Activated CD4-positive, alpha-beta T cell treated with anti-CD3 and anti-CD28 coated beads, Interleukin-2, amount 10 ng/mL, durations not matched to agents 7 days and 5 days (primary cell): Measurements from ENCODE around the gene ALG8. TPM values are rescaled to one million over a fixed set of nuclear protein-coding genes. Genes with fewer than 3 reads are reported as not detected.

ENCODE experiments used
- CTCF ChIA-PET: fragments of 350-600 bp; sonication (Branson Sonifier 250); formaldehyde crosslinking; loops from one replicate; lab custom pipeline; 2021; ENCODE audit warnings: antibody characterized with exemption; lab: Charles Lee
- POLR2A ChIA-PET: fragments of 350-600 bp; sonication (Branson Sonifier 250); formaldehyde crosslinking; loops from one replicate; lab custom pipeline; 2021; ENCODE audit warnings: antibody characterized with exemption; lab: Charles Lee
- DNase-seq: peaks from one replicate; pipeline ENCODE4 v3.0.0-alpha.2; 2020
- H3K27ac Mint-ChIP-seq: one replicate; pipeline ENCODE4 v1.8.0; 2021; ENCODE audit warnings: mild to moderate bottlenecking, moderate library complexity, mixed read lengths
- H3K27me3 Mint-ChIP-seq: one replicate; pipeline ENCODE4 v1.8.0; 2021; ENCODE audit warnings: mixed read lengths
- H3K36me3 Mint-ChIP-seq: one replicate; pipeline ENCODE4 v1.8.0; 2021; ENCODE audit warnings: low read depth, mixed read lengths
- H3K4me1 Mint-ChIP-seq: one replicate; pipeline ENCODE4 v1.8.0; 2021; ENCODE audit warnings: mixed read lengths
- H3K4me3 Mint-ChIP-seq: one replicate; pipeline ENCODE4 v1.8.0; 2021; ENCODE audit warnings: mild to moderate bottlenecking, moderate library complexity, mixed read lengths
- H3K9me3 Mint-ChIP-seq: one replicate; pipeline ENCODE4 v1.8.0; 2021; ENCODE audit warnings: mixed read lengths
- total RNA-seq, 2 experiments: library from RNA; stranded (reverse); gene quantifications; one replicate each; pipeline ENCODE4 v1.2.3, GENCODE V29; 2021

ALG8 gene
- total RNA-seq, 2 experiments from 2014 or later = 51.2 to 70.3 TPM

DNA sequence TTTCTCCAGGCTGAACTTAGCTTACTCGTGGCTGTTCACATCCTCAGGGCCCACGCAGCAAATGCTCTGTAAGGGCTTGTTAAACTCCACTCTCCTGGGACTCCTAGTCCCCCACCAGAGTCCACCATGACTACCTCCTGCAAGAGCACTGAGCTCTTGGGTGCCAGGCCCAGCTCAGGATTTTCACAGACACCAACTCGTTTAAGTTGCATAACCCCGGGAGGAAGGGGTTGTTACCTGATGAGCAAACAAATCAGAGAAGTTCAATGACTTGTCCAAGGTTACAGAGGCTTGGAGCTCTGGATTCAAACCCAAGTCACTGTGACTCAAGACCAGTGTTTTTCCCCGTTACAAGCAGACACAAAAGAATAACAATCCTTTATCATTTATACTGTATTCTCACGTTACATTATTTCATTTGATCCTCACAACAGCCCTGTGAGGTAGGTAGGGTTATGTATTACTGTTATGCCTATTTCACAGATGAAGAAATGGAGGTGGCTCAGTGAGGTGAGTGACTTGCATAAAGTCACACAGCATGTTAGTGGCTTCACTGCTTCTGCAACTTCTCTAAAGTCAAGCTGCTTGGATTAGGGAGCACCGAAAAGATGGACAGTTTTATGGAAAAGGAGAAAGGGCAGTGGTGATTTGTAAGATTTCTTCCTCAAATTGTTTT is 31.6 kb upstream of the ALG8 start:
- CTCF ChIA-PET = interaction anchor here (0.7 to 1.6 kb wide), 3 partner anchors 12 to 245 kb away, joined by 3 to 8 read pairs (median 4); no protein-coding TSS in a partner anchor
- Mint-ChIP-seq H3K36me3 (peaks cover 7% of the 10 kb centered on the region), H3K4me1 (no peaks in the 10 kb centered on the region), H3K9me3 (no peaks in the 10 kb centered on the region), H3K4me3 (no peak overlapping the region), H3K27me3 (no peaks in the 10 kb centered on the region), H3K27ac (no peak overlapping the region)
- POLR2A ChIA-PET = no interaction called here
- DNase-seq = no peak

GRCh38 chr11:78170413-78170812 is 31.0 kb upstream of the ALG8 start:
- H3K9me3 Mint-ChIP-seq = no peaks in the 10 kb centered on the region
- H3K27ac Mint-ChIP-seq = no peak overlapping the region
- no peak overlapping the region for H3K4me3 Mint-ChIP-seq
- peaks cover 6% of the 10 kb centered on the region for H3K36me3 Mint-ChIP-seq
- POLR2A ChIA-PET = no interaction called here
- no peak for DNase-seq
- CTCF ChIA-PET = interaction anchor here (0.7 to 1.6 kb wide), 2 partner anchors 13 to 16 kb away, joined by 4 to 8 read pairs; no protein-coding TSS in a partner anchor
- H3K4me1 Mint-ChIP-seq = no peaks in the 10 kb centered on the region
- H3K27me3 Mint-ChIP-seq = no peaks in the 10 kb centered on the region

GRCh38 chr11:78168539-78169477 is 29.4 kb upstream of the ALG8 start:
- ChIA-PET CTCF (interaction anchor here (0.9 kb wide), 1 partner anchor 35 kb away, joined by 4 read pairs; no protein-coding TSS in a partner anchor), POLR2A (no interaction called here)
- H3K4me3 Mint-ChIP-seq = no peak overlapping the region
- no peaks in the 10 kb centered on the region for H3K9me3 Mint-ChIP-seq
- no peak overlapping the region for H3K27ac Mint-ChIP-seq
- H3K27me3 Mint-ChIP-seq = no peaks in the 10 kb centered on the region
- no peaks in the 10 kb centered on the region for H3K4me1 Mint-ChIP-seq
- no peak for DNase-seq
- peaks cover 3% of the 10 kb centered on the region for H3K36me3 Mint-ChIP-seq

GRCh38 chr11:78166855-78167469 is 27.5 kb upstream of the ALG8 start:
- DNase-seq = no peak
- Mint-ChIP-seq H3K27me3 (no peaks in the 10 kb centered on the region), H3K4me1 (no peaks in the 10 kb centered on the region), H3K9me3 (no peaks in the 10 kb centered on the region), H3K27ac (no peak overlapping the region), H3K4me3 (no peak overlapping the region), H3K36me3 (no peaks in the 10 kb centered on the region)
- ChIA-PET CTCF (interaction anchor here (1.3 to 1.9 kb wide), 4 partner anchors 10 to 24 kb away, joined by 3 to 8 read pairs (median 4); partner anchors contain the start of gene KCTD21), POLR2A (interaction anchor here (0.7 kb wide), 1 partner anchor 120 kb away, joined by 3 read pairs; no protein-coding TSS in a partner anchor)

DNA sequence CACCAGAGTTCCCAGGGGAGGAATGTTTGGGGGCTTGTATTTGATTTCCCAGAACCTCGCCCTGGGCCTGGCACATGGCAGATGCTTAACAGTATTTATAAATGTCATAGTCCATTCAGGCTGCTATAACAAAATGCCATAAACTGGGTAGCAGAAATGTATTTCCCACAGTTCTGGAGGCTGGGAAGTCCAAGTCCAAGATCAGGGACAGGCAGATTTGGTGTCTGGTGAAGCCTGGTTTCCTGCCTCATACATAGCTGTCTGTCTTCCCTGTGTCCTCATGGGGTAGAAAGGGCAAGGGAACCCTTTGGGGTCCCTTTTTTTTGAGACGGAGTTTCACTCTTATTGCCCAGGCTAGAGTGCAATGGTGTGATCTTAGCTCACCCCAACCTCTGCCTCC is 25.0 kb upstream of the ALG8 start:
- CTCF ChIA-PET = interaction anchor here (1.4 to 1.6 kb wide), 2 partner anchors 10 to 19 kb away, joined by 4 to 5 read pairs; no protein-coding TSS in a partner anchor

GRCh38 chr11:78163828-78164227 is 24.4 kb upstream of the ALG8 start:
- Mint-ChIP-seq H3K4me1 (no peaks in the 10 kb centered on the region), H3K9me3 (no peaks in the 10 kb centered on the region), H3K27me3 (no peaks in the 10 kb centered on the region), H3K4me3 (no peak overlapping the region), H3K27ac (no peak overlapping the region), H3K36me3 (no peaks in the 10 kb centered on the region)
- DNase-seq = no peak
- CTCF ChIA-PET = interaction anchor here (1.6 kb wide), 1 partner anchor 18 kb away, joined by 4 read pairs; no protein-coding TSS in a partner anchor
- POLR2A ChIA-PET = no interaction called here

More for the DNA sequence above, 25.0 kb upstream of the ALG8 start:
- H3K27ac Mint-ChIP-seq = no peak overlapping the region
- no peaks in the 10 kb centered on the region for H3K4me1 Mint-ChIP-seq
- H3K36me3 Mint-ChIP-seq = no peaks in the 10 kb centered on the region
- POLR2A ChIA-PET = no interaction called here
- no peak for DNase-seq
- no peaks in the 10 kb centered on the region for H3K9me3 Mint-ChIP-seq
- no peak overlapping the region for H3K4me3 Mint-ChIP-seq
- no peaks in the 10 kb centered on the region for H3K27me3 Mint-ChIP-seq

GRCh38 chr11:78161962-78162371 is 22.5 kb upstream of the ALG8 start:
- Mint-ChIP-seq H3K36me3 (no peaks in the 10 kb centered on the region), H3K4me1 (no peaks in the 10 kb centered on the region), H3K9me3 (no peaks in the 10 kb centered on the region), H3K27me3 (no peaks in the 10 kb centered on the region), H3K27ac (no peak overlapping the region), H3K4me3 (no peak overlapping the region)
- DNase-seq = no peak
- CTCF ChIA-PET = interaction anchor here (2.2 kb wide), 1 partner anchor 12 kb away, joined by 5 read pairs; no protein-coding TSS in a partner anchor
- POLR2A ChIA-PET = no interaction called here

DNA sequence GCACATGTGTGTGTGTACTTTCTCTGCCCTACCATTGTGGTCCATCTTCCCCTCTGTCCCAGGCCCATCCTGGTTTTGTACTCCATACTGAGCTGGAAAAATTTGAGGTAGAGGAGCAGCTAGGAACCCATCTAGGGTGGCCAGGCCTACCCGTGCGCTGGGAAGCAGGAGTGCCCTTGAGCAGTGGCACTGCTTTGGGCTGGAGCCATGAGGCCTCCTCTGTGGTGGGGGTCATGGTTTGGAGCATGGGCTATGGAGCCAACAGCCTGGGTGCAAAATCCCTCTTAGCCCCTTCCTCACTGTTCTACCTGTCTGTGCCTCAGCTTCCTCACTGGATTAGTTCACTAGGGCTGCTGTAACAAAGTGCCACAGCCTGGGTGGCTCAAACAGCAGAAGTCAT is 21.9 kb upstream of the ALG8 start:
- DNase-seq = no peak
- ChIA-PET CTCF (interaction anchor here (1.1 to 2.2 kb wide), 3 partner anchors 11 to 267 kb away, joined by 3 to 5 read pairs (median 3); no protein-coding TSS in a partner anchor), POLR2A (no interaction called here)
- Mint-ChIP-seq H3K27ac (no peak overlapping the region), H3K9me3 (no peaks in the 10 kb centered on the region), H3K27me3 (no peaks in the 10 kb centered on the region), H3K4me3 (no peak overlapping the region), H3K36me3 (no peaks in the 10 kb centered on the region), H3K4me1 (no peaks in the 10 kb centered on the region)

- Mint-ChIP-seq H3K36me3 (no peaks in the 10 kb centered on the region), H3K27me3 (no peaks in the 10 kb centered on the region), H3K27ac (no peak overlapping the region), H3K4me1 (no peaks in the 10 kb centered on the region), H3K9me3 (no peaks in the 10 kb centered on the region), H3K4me3 (no peak overlapping the region)
- ChIA-PET CTCF (interaction anchor here (1.1 to 2.2 kb wide), 4 partner anchors 10 to 268 kb away, joined by 3 to 5 read pairs (median 4); no protein-coding TSS in a partner anchor), POLR2A (no interaction called here)
- no peak for DNase-seq
Measured at GRCh38 chr11:78160557-78160956, 21.1 kb upstream of the ALG8 start.

GRCh38 chr11:78158987-78159652 is 19.7 kb upstream of the ALG8 start:
- CTCF ChIA-PET = interaction anchor here (0.6 to 1.5 kb wide), 4 partner anchors 14 to 1037 kb away, joined by 3 to 4 read pairs (median 4); no protein-coding TSS in a partner anchor
- POLR2A ChIA-PET = no interaction called here
- Mint-ChIP-seq H3K27ac (no peak overlapping the region), H3K9me3 (no peaks in the 10 kb centered on the region), H3K36me3 (no peaks in the 10 kb centered on the region), H3K4me3 (no peak overlapping the region), H3K4me1 (no peaks in the 10 kb centered on the region), H3K27me3 (no peaks in the 10 kb centered on the region)
- no peak for DNase-seq

DNA sequence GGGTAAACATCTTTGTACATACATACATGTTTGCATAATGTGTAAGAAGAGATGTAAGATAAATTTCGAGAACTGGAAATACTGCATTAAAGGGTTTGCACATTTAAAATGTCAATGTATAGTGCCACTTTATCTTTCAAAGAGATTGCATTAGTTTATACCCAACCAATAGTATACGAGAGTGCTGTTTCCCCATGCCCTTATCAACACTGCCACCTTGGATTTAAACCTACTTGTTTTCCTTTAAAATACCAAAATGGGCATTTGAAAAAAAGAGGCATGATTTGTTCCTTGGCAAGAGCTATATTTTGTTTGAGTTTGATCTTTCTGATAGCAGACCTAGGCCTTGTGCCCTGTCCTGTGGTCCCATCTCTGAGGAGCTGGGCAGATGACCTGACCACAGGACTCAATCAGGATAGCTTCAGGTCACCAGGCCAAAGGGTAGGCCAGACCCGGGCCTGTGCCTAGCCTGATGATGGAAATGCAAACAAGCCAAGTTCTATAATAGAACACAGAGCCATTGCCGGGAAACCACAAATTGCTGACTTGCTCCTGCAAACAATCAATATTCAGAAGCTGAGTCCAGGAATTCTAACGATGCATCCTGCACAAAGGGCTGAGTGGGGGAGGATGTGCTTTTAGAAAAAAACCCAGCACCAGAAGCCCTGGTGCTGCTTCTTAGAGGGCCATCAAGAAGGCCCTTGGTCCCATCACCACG is 16.9 kb upstream of the ALG8 start:
- Mint-ChIP-seq H3K27me3 (no peaks in the 10 kb centered on the region), H3K9me3 (no peaks in the 10 kb centered on the region), H3K27ac (no peak overlapping the region), H3K4me1 (no peaks in the 10 kb centered on the region), H3K36me3 (peaks cover 3% of the 10 kb centered on the region), H3K4me3 (no peak overlapping the region)
- POLR2A ChIA-PET = no interaction called here
- no peak for DNase-seq
- CTCF ChIA-PET = interaction anchor here (0.7 to 1.2 kb wide), 2 partner anchors 262 to 419 kb away, joined by 3 read pairs; no protein-coding TSS in a partner anchor
